NCI-H2196 treated with DMSO at 0.1 percent for 48 hours (cell line): ENCODE results near the gene KCNQ1OT1.
"Not testable (repeated sequence)": the region's sequence is repeated elsewhere in the genome, so short reads cannot be mapped to it uniquely, and the experiment has no call there.

Experiments
- DNase-seq: peaks from one replicate; lab custom pipeline; 2025; ENCODE audit not compliant: unreplicated experiment; lab: John Stamatoyannopoulos, UW

Gene KCNQ1OT1

GRCh38 chr11:2655016-2655719, 44.6 kb downstream of the KCNQ1OT1 start:
- DNase-seq, result no peak

- DNase-seq, result peak; percentile 11
Observed at GRCh38 chr11:2653930-2654739, 45.7 kb downstream of the KCNQ1OT1 start.

- DNase-seq, result no peak
Observed at GRCh38 chr11:2653198-2653551, 46.6 kb downstream of the KCNQ1OT1 start.

DNA sequence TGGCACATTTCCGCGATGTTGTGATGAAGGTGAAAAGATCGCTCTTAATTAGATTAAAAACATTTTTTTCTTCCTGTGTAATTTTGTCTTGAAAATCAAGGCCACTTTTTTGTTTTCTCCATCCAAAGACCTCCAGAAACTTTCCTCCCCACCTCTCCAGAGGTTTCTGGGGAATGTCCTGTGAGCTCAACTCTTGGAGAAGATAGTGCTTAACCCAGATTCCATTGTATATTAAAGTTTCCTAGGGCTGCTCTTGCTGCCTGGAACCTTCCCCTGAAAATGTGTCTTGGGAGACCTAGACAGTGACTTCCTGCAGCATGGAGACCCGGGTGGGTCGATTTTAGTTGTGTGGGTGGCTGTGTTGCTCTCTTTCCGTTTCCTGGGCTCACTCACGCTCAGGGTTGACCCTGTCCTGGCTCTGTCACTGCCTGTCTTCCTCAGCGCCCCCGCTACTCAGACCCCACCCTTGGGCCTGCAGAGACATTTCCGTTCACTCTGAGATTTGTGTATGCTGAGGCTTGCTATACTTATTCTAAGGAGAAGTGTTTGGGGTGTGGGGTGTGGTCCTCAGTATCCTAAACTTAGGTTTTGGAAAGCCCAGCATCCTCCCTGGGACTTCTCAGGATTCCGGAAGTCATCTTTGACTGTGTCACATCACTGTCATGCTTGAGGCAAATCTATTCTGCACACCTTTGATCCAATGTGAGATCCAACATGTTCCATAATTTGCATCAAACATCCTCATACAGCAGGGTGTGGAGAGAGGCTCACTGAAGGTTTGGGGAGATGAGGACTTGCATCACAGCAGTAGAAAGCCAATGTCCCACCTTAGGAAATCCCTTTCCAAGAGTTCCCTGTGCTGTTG, 47.2 kb downstream of the KCNQ1OT1 start:
- DNase-seq, result no peak

DNA sequence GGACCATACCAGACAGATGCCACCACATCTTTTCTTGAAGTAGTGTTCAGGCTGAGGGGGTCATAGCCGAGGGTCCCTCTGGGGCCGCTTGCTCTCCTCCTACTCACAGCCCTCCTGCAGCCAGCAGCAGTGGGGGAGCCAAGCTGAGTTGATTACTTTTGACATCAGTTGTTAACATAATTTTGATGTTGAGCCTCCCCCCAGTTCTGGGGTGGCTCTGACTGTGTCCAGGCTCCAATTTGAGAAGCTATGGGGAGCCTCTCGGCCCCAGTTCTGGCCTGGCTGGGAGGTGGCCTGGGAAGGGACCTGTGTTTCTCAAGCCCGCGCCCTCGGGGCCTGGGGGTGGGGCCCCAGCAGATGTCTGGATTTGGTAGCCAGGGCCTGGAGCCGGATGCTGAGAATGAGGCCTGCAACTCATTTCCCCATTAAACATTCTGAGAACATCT, 47.9 kb downstream of the KCNQ1OT1 start:
- no peak for DNase-seq

GRCh38 chr11:2651054-2651617, 48.7 kb downstream of the KCNQ1OT1 start:
- no peak for DNase-seq

DNA sequence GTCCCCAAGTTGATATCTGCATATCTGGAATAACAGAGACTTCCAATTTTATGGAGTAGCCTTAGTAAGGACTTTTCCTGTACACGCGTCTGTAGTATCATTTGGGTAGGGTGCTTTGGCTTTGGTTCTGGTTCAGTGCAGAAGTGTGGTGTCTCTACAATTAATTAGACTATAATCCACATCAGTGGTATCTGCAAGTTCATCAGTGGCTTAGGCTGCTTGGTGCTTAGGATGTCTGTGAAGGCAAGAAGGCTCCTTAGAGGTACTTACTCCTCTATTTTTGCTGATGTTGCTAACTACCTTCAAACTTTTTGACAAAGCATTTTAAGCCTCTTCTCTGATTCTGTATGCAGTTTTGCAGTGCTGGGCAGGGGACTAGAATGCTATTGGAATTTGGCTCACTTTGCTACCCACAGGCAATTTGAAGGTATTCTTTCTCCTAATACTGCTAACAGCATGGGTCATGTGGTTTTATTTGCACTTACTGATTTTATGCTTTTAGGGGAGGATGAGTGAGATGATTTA, 49.4 kb downstream of the KCNQ1OT1 start:
- DNase-seq, result no peak

DNA sequence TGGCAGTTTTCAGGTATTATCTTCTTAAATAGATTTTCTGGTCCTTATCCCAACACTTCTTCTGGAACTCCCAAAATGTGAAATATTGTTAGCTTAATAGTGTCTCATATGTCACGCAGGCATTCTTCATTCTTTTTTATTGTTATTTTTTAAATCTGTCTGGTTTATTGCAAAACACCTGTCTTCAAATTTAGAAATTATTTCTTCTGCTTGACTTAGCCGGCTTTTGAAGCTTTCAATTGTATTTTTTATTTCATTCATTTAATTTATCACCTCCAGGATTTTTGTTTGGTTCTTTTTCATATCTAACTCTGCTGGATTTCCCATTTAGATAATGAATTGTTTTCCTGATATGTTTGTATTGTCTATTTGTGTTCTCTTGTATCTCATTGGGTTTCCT, 49.9 kb downstream of the KCNQ1OT1 start:
- DNase-seq, result no peak

DNA sequence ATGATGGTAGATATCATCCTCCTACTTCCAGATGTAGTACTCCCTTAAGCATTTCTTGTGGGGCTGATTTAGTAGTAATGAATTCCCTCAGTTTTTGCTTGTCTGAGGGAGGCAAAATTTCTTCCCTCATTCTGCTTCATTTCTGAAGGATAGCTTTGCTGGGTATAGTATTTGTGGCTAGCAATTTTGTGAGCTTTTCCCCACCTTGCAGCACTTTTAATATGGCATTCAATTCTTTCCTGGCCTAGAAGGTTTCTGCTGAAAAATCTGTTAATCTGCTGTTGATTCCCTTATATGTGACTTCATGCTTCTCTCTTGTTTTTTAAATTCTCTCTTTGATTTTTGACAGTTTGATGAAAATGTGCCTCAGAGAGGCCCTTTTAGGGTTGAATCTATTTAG, 50.4 kb downstream of the KCNQ1OT1 start:
- no peak for DNase-seq

DNA sequence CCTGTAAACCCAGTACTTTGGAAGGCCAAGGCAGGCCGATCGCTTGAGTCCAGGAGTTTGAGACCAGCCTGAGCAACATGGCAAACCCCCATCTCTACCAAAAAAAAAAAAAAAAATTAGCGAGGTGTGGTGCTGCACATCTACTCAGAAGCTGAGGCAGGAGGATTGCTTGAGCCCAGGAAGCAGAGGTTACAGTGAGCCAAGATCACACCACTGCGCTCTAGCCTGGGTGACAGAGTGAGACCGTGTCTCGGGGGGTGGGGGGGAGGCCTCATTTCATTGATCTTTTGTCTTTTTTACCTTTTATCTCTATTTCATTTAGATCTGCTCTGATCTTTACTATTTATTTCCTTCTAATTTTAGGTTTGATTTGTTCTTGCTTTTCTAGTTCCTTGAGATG, 51.8 kb downstream of the KCNQ1OT1 start:
- no peak for DNase-seq

DNA sequence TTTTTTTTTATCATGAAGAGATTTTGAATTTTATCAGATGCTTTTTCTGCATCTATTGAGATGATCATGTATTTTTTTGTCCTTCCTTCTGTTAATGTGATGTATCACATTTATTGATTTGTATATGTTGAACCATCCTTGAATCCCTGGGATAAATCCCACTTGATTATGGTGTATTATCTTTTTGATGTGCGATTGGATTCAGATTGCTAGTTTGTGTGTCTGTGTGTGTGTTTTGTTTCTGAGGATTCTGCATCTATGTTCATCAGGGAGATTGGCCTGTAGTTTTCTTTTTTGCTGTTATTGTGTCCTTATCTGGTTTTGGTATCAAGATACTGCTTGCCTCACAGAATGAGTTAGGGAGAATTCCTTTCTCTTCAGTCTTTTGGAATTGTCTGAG, 52.6 kb downstream of the KCNQ1OT1 start:
- DNase-seq, result no peak

- no peak for DNase-seq
Observed at GRCh38 chr11:2645779-2646118, 54.0 kb downstream of the KCNQ1OT1 start.

DNA sequence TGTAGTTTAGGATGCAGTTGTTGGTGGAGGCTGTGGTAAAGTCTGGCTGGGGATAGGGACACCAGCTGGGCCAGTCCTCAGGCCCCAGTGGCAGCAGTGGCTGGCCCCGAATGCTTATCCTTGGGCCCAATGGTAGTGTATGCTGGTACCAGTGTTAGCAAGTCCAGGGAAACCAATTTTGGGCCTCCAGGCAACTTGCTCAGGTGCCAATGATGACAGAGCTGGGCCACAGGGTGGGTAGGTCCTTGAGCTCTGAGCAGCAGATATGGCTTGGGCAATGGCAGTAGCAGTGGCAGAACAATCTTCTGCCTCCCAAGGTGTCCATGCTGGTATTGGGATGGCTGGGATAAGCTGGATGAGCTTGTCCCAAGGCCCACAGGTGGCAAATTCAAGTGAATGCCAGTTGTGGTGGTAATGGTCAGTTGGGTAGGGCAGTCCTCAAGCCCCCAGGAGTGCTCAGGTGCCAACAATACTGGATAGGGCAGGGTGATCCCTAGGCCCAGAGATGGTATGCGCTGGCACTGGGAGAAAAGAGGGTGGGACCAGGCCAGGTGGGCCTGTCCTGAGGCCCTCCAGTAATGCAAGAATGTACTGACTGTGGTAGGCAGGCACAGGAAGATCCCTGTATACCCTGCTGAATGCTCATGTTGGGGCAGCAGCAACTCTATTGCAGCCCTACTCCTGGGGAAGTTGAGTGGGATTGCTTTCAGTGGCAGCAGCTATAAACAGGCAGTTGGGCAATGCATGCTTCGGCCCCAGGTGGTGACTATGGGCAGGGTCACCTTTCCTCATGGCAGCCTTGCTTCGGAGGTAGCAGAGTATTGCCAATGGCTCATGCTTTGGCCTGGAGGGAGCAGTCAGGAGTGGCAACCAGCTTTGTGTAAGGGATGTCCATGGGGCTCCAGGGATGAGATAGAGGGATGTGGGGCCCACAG, 54.7 kb downstream of the KCNQ1OT1 start:
- DNase-seq, result no peak

DNA sequence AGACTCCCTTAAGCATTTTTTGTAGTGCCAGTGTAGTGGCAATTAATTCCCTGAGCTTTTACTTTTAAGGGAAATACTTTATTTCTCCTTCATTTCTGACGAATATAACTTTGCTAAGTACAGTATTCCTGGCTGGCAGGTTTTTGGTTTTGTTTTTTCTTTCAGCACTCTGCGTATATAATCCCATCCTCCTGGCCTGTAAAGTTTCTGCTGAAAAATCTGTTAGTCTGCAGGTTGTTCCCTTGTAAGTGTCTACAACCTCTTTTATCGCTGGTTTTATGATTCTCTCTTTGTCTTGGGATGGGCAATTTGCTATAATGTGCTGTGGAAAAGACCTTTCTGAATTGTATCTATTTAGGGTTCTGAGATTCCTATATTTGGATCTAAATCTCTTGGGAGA, 56.0 kb downstream of the KCNQ1OT1 start:
- DNase-seq, result no peak

DNA sequence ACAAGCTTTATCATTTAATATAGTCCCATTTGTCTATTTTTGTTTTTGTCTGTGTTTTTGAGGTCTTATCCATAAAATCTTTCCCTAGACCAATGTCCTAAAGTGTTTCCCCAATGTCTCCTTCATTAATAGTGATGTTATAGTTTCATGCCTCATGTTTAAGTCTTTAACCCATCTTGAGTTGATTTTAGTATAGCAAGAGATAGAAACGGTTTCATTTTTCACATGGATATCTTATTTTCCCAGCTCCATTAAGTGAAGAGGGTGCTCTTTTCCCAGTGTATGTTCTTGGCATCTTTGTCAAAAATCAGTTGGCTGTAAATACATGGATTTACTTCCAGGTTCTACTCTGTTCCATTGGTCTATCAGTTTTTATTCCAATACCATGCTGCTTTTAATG, 58.2 kb downstream of the KCNQ1OT1 start:
- DNase-seq, result no peak

DNA sequence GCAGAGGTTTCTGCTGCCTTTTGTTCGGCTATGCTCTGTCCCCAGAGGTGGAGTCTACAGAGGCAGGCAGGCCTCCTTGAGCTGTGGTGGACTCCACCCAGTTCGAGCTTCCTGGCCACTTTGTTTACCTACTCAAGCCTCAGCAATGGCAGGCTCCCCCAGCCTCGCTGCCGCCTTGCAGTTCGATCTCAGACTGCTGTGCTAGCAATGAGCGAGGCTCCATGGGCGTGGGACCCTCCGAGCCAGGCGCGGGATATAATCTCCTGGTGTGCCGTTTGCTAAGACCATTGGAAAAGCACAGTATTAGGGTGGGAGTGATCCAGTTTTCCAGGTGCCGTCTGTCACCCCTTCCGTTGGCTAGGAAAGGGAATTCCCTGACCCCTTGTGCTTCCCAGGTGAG, 60.0 kb downstream of the KCNQ1OT1 start:
- not testable (repeated sequence) for DNase-seq

GRCh38 chr11:2631161-2631560, 68.6 kb downstream of the KCNQ1OT1 start:
- DNase-seq, result no peak

GRCh38 chr11:2630679-2631078, 69.1 kb downstream of the KCNQ1OT1 start:
- DNase-seq, result no peak

DNA sequence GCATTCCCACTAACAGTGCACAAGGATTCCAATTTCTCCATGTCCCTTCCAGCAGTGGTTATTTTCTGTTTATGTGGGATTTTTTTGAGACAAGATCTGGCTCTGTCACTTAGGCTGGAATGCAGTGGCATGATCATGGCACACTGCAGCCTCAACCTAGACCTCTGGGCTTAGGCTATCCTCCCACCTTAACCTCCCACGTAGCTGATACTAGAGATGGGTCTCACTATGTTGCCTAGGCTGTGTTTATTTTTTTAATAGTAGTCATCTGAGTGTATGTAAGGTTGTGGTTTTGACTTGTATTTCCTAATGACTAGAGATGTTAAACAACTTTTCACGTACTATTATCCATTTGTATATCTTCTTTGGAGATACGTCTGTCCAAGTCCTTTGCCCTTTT, 74.6 kb downstream of the KCNQ1OT1 start:
- no peak for DNase-seq

DNA sequence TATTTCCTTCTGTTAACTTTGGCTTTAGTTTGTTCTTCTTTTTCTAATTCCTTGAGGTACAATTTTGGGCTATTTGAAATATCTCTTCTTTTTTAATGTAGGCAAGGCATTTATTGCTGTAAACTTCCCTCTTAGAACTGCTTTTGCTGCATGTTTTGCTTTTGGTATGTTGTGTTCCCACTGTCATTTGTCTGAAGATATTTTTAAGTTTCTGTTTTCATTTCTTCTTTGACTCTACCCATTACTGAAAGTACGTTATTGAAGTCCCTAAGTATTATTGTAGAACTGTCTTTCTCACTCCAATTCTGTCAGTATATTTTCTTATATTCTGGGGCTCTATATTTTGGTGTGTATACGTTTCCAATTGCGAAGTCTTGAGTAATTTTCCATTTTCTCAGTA, 77.9 kb downstream of the KCNQ1OT1 start:
- no peak for DNase-seq
